ENCODE measurements around the gene MEAK7. TPM values are rescaled to one million over a fixed set of nuclear protein-coding genes. Genes with fewer than 3 reads are reported as not detected.

The MEAK7 gene
- total RNA-seq, 3 donors from 2014 or later = 18.4 to 23.9 (median 22.2) TPM

DNA sequence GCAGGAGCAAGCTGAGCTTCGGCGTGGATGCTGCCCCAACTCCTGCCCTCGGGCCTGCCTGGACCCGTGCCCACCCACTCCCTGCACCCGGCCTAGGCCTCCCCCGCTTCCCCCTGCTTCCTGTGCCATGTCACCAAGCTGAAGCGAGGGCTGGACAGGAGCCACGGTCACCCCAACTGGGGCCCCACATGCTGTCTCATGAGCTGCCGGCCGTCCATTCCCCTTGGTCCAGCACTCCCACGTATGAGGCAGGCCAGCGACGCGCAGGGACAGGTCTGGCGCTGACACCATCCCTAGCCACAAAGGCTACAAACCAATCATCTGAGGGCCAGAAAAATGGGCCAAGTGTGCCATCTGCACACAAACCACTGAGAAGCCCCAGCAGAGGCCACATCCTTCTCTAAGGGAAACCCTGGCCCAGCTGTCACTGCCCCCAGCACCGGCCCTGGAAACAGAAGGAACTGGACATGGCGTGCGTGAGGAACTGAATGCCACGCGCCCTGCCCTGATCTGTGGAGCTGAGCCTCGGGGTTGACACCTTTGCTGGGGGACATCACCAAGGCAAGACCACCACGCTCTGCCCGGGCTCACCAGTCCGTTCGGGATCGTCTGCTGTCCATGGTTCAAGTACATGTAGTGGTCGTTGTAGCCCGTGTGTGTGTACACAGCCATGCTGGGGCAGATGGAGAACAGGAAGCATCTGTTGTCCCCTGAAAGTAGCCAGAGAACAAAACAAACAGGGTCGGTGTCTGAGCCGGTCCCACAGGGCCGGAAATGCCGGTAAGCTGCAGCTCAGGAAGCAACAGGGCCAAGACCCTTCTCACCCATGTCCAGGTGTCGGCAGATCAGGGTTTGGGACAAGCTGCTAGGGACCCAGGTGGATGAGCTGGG is 22.2 kb downstream of the MEAK7 start:
- DNase-seq (no peak), ATAC-seq (no peak)
- Histone ChIP-seq H3K9me3 (no peaks in the 10 kb centered on the region), H3K4me1 (ENCODE audit: low read depth) (no peaks in the 10 kb centered on the region), H3K36me3 (ENCODE audit: low read depth) (no peaks in the 10 kb centered on the region), H3K4me3 (no peak overlapping the region)
- intact Hi-C loops (cut with DNase I, micrococcal nuclease) = loop anchor here (5.0 to 10.0 kb wide), 2 partner anchors 205 to 517 kb away; partner anchors contain the start of gene NECAB2 (in 1 of the 2)
- TF ChIP-seq, protein P1, sequence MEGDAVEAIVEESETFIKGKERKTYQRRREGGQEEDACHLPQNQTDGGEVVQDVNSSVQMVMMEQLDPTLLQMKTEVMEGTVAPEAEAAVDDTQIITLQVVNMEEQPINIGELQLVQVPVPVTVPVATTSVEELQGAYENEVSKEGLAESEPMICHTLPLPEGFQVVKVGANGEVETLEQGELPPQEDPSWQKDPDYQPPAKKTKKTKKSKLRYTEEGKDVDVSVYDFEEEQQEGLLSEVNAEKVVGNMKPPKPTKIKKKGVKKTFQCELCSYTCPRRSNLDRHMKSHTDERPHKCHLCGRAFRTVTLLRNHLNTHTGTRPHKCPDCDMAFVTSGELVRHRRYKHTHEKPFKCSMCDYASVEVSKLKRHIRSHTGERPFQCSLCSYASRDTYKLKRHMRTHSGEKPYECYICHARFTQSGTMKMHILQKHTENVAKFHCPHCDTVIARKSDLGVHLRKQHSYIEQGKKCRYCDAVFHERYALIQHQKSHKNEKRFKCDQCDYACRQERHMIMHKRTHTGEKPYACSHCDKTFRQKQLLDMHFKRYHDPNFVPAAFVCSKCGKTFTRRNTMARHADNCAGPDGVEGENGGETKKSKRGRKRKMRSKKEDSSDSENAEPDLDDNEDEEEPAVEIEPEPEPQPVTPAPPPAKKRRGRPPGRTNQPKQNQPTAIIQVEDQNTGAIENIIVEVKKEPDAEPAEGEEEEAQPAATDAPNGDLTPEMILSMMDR (IDR thresholded peaks at IDR 0.05) = no peak

DNA sequence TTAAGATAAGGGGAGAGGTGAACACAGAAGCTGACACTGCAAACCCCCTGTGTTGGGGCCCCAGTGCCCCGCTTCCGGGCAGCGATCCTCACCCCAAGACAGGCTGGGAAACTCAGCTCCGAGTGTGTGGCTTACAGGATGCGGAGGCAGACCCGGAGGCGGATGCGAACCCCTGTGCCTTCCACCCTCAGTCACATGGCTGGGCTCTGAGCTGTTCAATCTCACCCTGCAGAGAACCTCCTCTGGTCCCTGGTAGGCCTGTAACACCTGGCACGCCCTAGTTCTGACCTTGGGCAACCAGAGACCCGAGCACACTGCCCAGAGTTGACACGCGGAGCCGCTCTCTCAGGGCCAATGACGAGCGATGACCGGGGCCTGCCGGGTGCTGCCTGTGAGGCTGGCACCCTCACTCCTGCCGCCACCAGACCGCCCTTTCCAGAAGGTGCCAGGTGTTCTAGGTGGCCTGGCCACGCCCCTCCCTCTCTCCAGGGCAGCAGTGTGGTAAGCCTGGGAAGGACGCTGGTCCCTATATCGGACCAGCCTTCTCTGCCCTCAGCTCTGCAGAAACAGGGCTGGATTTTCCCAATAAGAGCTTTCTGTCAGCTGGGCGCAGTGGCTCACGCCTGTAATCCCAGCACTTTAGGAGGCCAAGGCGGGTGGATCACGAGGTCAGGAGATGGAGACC is 23.3 kb downstream of the MEAK7 start:
- no peak for DNase-seq

GRCh38 chr16:84479716-84480450 is 24.6 kb downstream of the MEAK7 start:
- Histone ChIP-seq H3K9me3 (no peaks in the 10 kb centered on the region), H3K36me3 (ENCODE audit: low read depth) (no peaks in the 10 kb centered on the region), H3K4me1 (ENCODE audit: low read depth) (no peaks in the 10 kb centered on the region), H3K4me3 (no peak overlapping the region)
- ATAC-seq = no peak
- no peak for DNase-seq
- TF ChIP-seq, protein P1 (IDR thresholded peaks at IDR 0.05) = no peak
- intact Hi-C loops (cut with DNase I, micrococcal nuclease) = loop anchor here (5.0 to 10.0 kb wide), 2 partner anchors 203 to 515 kb away; partner anchors contain the start of gene NECAB2 (in 1 of the 2)

More for the DNA sequence above, 23.3 kb downstream of the MEAK7 start:
- intact Hi-C loops (cut with DNase I, micrococcal nuclease) = loop anchor here (5.0 to 10.0 kb wide), 2 partner anchors 204 to 516 kb away; partner anchors contain the start of gene NECAB2 (in 1 of the 2)
- Histone ChIP-seq H3K4me1 (ENCODE audit: low read depth) (no peaks in the 10 kb centered on the region), H3K9me3 (no peaks in the 10 kb centered on the region), H3K36me3 (ENCODE audit: low read depth) (no peaks in the 10 kb centered on the region), H3K4me3 (no peak overlapping the region)
- TF ChIP-seq, protein P1 (IDR thresholded peaks at IDR 0.05) = no peak
- no peak for ATAC-seq

DNA sequence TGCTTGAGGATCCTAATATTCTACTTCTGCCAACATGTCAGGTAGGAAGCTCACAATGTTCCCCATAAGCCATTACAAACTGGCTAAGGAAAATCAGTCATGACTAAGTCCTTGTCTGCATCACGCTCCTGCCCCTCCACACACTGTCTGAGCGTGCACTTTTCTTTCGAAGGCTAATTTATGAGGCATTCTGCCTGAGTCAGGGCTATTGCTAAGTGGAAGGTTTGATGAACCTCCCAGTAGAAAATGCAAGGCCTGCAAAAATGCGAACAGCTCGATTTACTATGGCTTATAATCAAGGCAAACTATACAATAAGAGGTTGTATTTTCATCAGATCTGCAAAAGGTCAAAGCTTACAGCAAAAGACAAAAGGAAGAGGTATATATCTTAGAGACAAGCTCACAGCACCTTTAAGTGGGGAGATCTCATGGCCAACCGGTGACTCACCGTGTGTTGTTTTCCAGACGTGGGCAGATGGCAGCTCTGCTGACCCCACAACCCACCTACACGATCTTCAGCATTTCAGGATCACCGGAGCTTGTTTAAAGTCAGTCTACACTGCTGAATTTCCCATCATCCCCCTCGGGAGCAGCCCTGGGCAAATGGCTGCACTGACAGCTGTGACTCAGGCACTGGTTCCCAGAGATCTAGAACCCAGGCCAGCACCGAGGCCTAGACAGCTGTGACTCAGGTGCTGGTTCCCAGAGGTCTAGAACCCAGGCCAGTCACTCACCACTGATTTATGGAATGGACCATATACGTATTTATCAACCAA is 26.1 kb downstream of the MEAK7 start:
- Histone ChIP-seq H3K9me3 (no peaks in the 10 kb centered on the region), H3K36me3 (ENCODE audit: low read depth) (no peaks in the 10 kb centered on the region), H3K4me3 (no peak overlapping the region), H3K4me1 (ENCODE audit: low read depth) (no peaks in the 10 kb centered on the region)
- TF ChIP-seq, protein P1 (IDR thresholded peaks at IDR 0.05) = no peak
- ATAC-seq (no peak), DNase-seq (no peak)
- intact Hi-C loops (cut with DNase I, micrococcal nuclease) = no loop called here

DNA sequence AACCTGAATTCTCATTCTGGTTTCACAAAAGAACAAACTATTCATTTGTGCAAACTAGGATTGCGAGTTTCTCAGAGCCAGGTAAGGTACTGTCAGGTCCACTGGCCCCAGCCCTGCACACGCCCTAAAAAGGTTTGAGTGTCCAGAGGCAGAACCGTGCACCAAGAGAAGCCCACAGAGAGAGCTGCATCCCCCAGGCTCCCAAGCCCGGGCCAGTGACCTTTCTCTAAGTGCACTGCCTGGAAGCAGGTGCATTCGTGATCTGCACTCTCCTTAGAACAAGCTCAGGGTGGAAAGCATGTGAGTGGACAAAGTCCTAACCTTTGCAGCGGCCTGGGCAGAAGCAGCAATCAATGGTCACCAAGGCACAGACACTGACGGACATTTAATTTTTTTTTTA is 26.8 kb downstream of the MEAK7 start:
- TF ChIP-seq, protein P1 (IDR thresholded peaks at IDR 0.05) = no peak
- H3K36me3 ChIP-seq (ENCODE audit: low read depth) = no peaks in the 10 kb centered on the region
- no peak for ATAC-seq
- no peak for DNase-seq
- intact Hi-C loops (cut with DNase I, micrococcal nuclease) = no loop called here
- H3K4me1 ChIP-seq (ENCODE audit: low read depth) = no peaks in the 10 kb centered on the region
- no peak overlapping the region for H3K4me3 ChIP-seq
- H3K9me3 ChIP-seq = no peaks in the 10 kb centered on the region

Measured in mucosa of descending colon (tissue), 3 donors.